Glutamatergic neuron (in vitro differentiated cells): ENCODE data around the gene PRR19. TPM values are rescaled to one million over a fixed set of nuclear protein-coding genes. Genes with fewer than 3 reads are reported as not detected.
A peak's percentile ranks its signal among the peaks of the same experiment; 100 is the strongest.

Experiments
- DNase-seq: peaks from one replicate; pipeline ENCODE4 v3.0.0; 2022
- H3K27ac Mint-ChIP-seq: one replicate; pipeline ENCODE4 v1.8.0; 2020; ENCODE audit warnings: mild to moderate bottlenecking, mixed read lengths, inconsistent platforms; ENCODE audit not compliant: unreplicated experiment
- H3K27me3 Mint-ChIP-seq: one replicate; pipeline ENCODE4 v1.8.0; 2020; ENCODE audit warnings: mild to moderate bottlenecking, moderate library complexity, mixed read lengths, inconsistent platforms; ENCODE audit not compliant: unreplicated experiment
- H3K36me3 Mint-ChIP-seq: one replicate; pipeline ENCODE4 v1.8.0; 2020; ENCODE audit warnings: mild to moderate bottlenecking, mixed read lengths, inconsistent platforms; ENCODE audit not compliant: unreplicated experiment
- H3K4me1 Mint-ChIP-seq: one replicate; pipeline ENCODE4 v1.8.0; 2020; ENCODE audit warnings: mild to moderate bottlenecking, low read depth, mixed read lengths, inconsistent platforms; ENCODE audit not compliant: unreplicated experiment
- H3K4me3 Mint-ChIP-seq: one replicate; pipeline ENCODE4 v1.8.0; 2020; ENCODE audit warnings: mild to moderate bottlenecking, mixed read lengths, inconsistent platforms; ENCODE audit not compliant: unreplicated experiment
- H3K9me3 Mint-ChIP-seq: one replicate; pipeline ENCODE4 v1.8.0; 2020; ENCODE audit warnings: mild to moderate bottlenecking, moderate library complexity, mixed read lengths, inconsistent platforms; ENCODE audit not compliant: unreplicated experiment
- total RNA-seq: library from RNA; stranded (reverse); fragmentation: NEBNext Ultra II Directional; extraction: Animal tissue kit (Norgen Biotek cat#: 25700); gene quantifications from one replicate; pipeline ENCODE4 v1.2.1, GENCODE V29; 2021; ENCODE audit not compliant: unreplicated experiment
- TF ChIP-seq, protein P1 (sequence below): fragments of 200-600 bp; sonication (generic); IDR thresholded peaks from one replicate; pipeline ENCODE4 v1.5.0; 2021; ENCODE audit not compliant: partially characterized antibody, unreplicated experiment

PRR19 gene
- total RNA-seq, 1 donor from 2014 or later, result 1.6 TPM

- peaks cover 1% of the 10 kb centered on the region for H3K9me3 Mint-ChIP-seq
- peaks cover 4% of the 10 kb centered on the region for H3K27me3 Mint-ChIP-seq
- H3K27ac Mint-ChIP-seq, result no peak overlapping the region
- no peak for DNase-seq
- peaks cover 17% of the 10 kb centered on the region for H3K4me1 Mint-ChIP-seq
- no peaks in the 10 kb centered on the region for H3K36me3 Mint-ChIP-seq
- H3K4me3 Mint-ChIP-seq, result no peak overlapping the region
- TF ChIP-seq, protein P1, sequence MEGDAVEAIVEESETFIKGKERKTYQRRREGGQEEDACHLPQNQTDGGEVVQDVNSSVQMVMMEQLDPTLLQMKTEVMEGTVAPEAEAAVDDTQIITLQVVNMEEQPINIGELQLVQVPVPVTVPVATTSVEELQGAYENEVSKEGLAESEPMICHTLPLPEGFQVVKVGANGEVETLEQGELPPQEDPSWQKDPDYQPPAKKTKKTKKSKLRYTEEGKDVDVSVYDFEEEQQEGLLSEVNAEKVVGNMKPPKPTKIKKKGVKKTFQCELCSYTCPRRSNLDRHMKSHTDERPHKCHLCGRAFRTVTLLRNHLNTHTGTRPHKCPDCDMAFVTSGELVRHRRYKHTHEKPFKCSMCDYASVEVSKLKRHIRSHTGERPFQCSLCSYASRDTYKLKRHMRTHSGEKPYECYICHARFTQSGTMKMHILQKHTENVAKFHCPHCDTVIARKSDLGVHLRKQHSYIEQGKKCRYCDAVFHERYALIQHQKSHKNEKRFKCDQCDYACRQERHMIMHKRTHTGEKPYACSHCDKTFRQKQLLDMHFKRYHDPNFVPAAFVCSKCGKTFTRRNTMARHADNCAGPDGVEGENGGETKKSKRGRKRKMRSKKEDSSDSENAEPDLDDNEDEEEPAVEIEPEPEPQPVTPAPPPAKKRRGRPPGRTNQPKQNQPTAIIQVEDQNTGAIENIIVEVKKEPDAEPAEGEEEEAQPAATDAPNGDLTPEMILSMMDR, result no peak
Measured at GRCh38 chr19:42267644-42268141, 34.2 kb upstream of the PRR19 start.

DNA sequence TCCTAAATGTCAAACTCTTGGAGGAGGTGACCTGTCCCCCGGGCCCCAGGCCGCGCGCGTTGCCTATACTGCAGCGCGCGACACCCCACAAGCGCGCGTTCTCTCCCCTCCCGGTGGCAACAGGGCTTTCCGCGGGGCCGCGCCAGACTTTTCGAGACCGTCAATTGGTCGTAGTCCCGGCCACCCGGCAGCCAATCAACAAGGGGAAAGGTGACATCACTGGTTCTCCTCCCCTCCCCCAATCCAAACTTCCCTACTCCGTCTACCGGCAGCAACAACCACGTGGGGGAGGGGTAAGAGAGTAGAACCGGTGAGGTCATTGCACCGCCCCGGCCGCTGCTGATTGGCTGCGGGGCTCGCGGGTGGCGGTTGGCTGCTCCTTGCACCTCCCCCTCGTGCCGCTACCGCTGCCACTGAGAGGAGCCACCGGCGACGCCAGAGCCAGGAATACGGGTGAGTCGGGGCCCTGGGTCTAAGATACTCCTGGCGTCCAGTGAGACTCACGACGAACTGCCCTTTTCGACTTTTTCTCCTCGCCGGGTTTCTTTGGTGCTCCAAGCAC is 33.7 kb upstream of the PRR19 start:
- Mint-ChIP-seq H3K4me3 (no peak overlapping the region), H3K4me1 (peaks cover 17% of the 10 kb centered on the region), H3K27ac (no peak overlapping the region), H3K9me3 (no peaks in the 10 kb centered on the region), H3K36me3 (no peaks in the 10 kb centered on the region), H3K27me3 (peaks cover 4% of the 10 kb centered on the region)
- TF ChIP-seq, protein P1, result no peak
- peak; percentile 95 for DNase-seq

DNA sequence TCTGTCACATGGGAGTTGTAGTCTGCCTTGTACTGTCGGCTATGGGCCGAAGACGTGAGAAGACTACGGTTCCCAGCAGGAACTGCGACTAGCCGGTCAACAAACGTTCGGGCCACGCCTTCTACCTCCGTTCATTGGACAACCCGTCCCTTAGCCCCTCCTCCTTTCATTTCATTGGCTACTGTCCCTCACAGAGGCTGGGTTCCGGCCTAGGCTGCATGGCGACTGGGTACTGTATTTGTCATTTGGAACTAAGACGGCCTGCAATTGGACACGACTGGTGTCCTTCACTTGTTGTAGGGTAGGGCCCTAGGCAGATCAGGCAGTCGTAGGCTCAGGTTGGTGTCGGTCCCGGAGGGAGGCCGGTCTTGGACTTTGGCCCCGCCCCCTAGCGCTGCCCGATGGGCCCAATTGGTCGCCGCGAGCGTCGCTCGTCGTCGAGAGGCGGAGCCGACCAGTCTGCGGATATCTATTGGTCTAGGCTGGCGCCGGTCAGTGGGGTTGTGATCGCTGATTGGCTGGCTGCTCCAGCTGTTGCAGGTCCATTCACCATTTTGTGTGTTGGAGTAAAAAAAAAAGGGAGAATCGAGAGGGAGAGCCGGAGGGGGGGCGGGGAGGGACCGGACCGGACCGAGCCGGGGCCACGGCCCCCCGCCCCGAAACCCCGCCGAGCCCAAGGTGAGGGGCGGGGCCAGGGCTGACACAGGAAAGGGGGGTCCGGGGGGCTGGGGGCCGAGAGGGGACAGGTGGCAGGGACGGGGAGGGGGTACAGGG is 33.0 kb upstream of the PRR19 start, which contains the start of gene CIC:
Gene CIC (plus strand): TSS at position 549 of the 774 bp plus-strand sequence. CDS start 2,532 bp downstream, outside the sequence.
- H3K36me3 Mint-ChIP-seq, result no peaks in the 10 kb centered on the region
- peaks cover 6% of the 10 kb centered on the region for H3K27me3 Mint-ChIP-seq
- peaks cover 2% of the 10 kb centered on the region for H3K9me3 Mint-ChIP-seq
- H3K4me1 Mint-ChIP-seq, result peaks cover 17% of the 10 kb centered on the region
- H3K27ac Mint-ChIP-seq, result peak within 1 kb of the TSS; percentile 93
- TF ChIP-seq, protein P1, result no peak
- H3K4me3 Mint-ChIP-seq, result peak within 1 kb of the TSS; percentile 97
- peak; percentile 99 for DNase-seq

DNA sequence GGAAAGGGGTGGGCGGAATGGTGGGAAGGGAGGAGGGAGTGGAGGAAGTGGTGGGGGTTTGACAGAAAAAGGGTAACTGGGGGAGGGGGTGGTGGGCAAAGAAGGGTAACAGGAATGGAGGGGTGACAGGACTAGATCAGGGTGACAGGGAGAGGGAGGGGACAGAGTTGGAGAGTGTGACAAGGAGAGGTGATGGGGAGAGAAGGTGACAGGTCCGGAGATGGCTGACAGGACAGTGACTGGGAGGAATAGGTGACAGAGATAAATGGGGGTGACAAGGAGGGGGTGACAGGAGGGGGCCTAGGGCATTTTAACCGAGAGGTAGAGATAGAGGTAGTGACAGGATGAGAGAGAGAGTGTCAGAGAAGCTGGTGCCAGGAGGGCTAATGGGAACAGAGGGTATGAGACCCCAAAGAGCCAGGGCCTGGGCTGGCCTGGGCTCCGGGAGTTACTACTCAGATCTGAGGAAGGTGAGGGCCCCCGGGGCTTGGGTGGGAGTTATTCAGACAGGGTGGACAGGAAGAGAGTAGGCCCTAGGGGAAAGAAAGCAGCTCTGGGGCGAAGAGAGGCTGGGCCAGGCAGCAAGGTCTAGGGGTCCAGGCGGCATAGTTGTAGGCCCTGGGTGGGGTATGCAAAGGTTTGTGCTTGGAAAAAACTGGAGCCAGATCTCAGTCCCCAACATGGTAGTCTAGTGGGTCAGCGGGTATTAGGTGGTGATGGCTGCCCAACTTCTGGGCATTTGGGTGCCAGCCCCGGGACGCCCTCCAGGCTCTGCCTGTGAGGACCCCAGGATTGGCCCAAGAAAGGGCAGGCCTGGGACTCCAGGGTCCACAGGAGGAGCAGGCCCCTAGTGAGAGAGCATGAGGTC is 32.2 kb upstream of the PRR19 start:
- Mint-ChIP-seq H3K9me3 (peaks cover 2% of the 10 kb centered on the region), H3K4me1 (peaks cover 19% of the 10 kb centered on the region), H3K4me3 (peak overlapping the region; percentile 97), H3K27ac (peak overlapping the region; percentile 93), H3K27me3 (peaks cover 6% of the 10 kb centered on the region), H3K36me3 (no peaks in the 10 kb centered on the region)
- DNase-seq, result no peak
- TF ChIP-seq, protein P1, result no peak
